Endothelial cell (in vitro differentiated cells): ENCODE data around the gene LAGE3. TPM values are rescaled to one million over a fixed set of nuclear protein-coding genes. Genes with fewer than 3 reads are reported as not detected.
A peak's percentile ranks its signal among the peaks of the same experiment; 100 is the strongest.

Experiments
- DNase-seq: peaks from one replicate; pipeline ENCODE4 v3.0.0; 2021; ENCODE audit warnings: low spot score
- H3K27ac Mint-ChIP-seq: one replicate; pipeline ENCODE4 v1.8.0; 2021; ENCODE audit warnings: mixed read lengths, inconsistent platforms; ENCODE audit not compliant: unreplicated experiment
- H3K27me3 Mint-ChIP-seq: one replicate; pipeline ENCODE4 v1.8.0; 2021; ENCODE audit warnings: mild to moderate bottlenecking, moderate library complexity, mixed read lengths, inconsistent platforms; ENCODE audit not compliant: unreplicated experiment
- H3K36me3 Mint-ChIP-seq: one replicate; pipeline ENCODE4 v1.8.0; 2021; ENCODE audit warnings: mild to moderate bottlenecking, low read depth, mixed read lengths, inconsistent platforms; ENCODE audit not compliant: unreplicated experiment
- H3K4me1 Mint-ChIP-seq: one replicate; pipeline ENCODE4 v1.8.0; 2021; ENCODE audit warnings: mild to moderate bottlenecking, mixed read lengths, inconsistent platforms; ENCODE audit not compliant: unreplicated experiment
- H3K4me3 Mint-ChIP-seq: one replicate; pipeline ENCODE4 v1.8.0; 2021; ENCODE audit warnings: mild to moderate bottlenecking, mixed read lengths, inconsistent platforms; ENCODE audit not compliant: unreplicated experiment
- H3K9me3 Mint-ChIP-seq: one replicate; pipeline ENCODE4 v1.8.0; 2021; ENCODE audit warnings: mixed read lengths, inconsistent platforms; ENCODE audit not compliant: unreplicated experiment
- total RNA-seq: library from RNA; stranded (reverse); fragmentation: NEBNext Ultra II Directional; extraction: Animal tissue kit (Norgen Biotek cat#: 25700); gene quantifications from one replicate; pipeline ENCODE4 v1.2.1, GENCODE V29; 2021; ENCODE audit not compliant: unreplicated experiment
- TF ChIP-seq, protein P1 (sequence below): fragments of 200-600 bp; sonication (generic); IDR thresholded peaks from one replicate; pipeline ENCODE4 v1.5.0; 2021; ENCODE audit warnings: antibody characterized with exemption; ENCODE audit not compliant: unreplicated experiment

The LAGE3 gene
- total RNA-seq, 1 donor from 2014 or later: 18.4 TPM

DNA sequence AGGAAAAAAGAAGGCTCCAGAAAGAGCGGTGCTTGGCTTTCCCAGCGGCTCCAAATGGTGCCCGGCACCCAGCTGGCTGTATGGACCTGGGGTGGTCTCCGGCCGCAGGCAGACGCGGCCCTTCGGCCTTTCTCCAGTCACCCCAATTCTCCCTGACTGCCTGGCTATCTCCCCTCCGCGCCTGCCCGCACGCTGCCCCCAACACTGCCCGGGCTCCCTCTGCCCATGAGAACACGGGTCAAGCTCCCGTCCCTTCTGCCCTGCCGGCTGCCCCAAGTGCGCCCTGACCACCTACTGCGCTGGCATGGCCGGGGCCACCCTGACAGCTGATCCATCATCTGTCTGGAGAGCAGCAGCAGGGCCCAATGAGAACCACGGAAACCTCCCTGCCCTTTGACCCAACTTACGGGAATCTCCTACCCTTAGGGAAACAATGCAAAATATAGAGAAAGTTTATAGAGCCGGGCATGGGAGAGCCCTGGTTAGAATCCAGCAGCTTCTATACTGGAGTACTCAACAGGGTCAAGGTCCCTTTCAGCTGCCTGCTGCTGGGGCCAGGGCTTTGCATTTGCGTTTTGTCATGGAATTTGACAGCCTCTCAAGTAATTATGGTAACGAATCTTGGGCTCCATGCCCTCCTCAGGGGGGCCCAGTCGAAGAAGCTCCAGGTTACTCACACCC, 38.2 kb upstream of the LAGE3 start:
- H3K36me3 Mint-ChIP-seq: no peaks in the 10 kb centered on the region
- no peak for DNase-seq
- no peak overlapping the region for H3K4me3 Mint-ChIP-seq
- H3K4me1 Mint-ChIP-seq: peaks cover 2% of the 10 kb centered on the region
- no peaks in the 10 kb centered on the region for H3K9me3 Mint-ChIP-seq
- TF ChIP-seq, protein P1, sequence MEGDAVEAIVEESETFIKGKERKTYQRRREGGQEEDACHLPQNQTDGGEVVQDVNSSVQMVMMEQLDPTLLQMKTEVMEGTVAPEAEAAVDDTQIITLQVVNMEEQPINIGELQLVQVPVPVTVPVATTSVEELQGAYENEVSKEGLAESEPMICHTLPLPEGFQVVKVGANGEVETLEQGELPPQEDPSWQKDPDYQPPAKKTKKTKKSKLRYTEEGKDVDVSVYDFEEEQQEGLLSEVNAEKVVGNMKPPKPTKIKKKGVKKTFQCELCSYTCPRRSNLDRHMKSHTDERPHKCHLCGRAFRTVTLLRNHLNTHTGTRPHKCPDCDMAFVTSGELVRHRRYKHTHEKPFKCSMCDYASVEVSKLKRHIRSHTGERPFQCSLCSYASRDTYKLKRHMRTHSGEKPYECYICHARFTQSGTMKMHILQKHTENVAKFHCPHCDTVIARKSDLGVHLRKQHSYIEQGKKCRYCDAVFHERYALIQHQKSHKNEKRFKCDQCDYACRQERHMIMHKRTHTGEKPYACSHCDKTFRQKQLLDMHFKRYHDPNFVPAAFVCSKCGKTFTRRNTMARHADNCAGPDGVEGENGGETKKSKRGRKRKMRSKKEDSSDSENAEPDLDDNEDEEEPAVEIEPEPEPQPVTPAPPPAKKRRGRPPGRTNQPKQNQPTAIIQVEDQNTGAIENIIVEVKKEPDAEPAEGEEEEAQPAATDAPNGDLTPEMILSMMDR: no peak
- H3K27ac Mint-ChIP-seq: no peak overlapping the region
- no peaks in the 10 kb centered on the region for H3K27me3 Mint-ChIP-seq

DNA sequence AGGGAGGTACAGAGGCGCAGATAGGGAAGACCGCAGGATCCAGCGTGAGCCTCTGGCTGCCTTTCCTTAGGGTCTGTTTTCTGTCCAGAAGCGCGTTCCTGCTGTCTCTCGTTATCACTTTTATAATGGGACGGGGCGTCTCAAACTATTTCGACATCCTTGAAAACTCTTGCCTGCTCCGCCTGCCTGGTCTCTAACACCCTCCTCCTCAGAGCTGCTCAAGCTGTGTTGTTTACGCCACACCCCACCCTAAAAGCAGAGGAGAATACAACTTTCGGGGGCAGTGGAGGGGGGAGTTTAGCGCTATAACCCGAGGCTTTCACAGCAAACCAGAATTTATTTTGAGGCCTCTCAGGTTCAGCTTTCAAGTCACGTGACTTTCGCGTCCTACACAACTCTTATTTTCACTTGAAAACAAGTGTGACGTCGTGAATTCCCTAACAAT, 37.6 kb upstream of the LAGE3 start:
- Mint-ChIP-seq H3K9me3 (no peaks in the 10 kb centered on the region), H3K4me1 (peaks cover 2% of the 10 kb centered on the region), H3K27me3 (no peaks in the 10 kb centered on the region), H3K4me3 (peak overlapping the region; percentile 84), H3K36me3 (no peaks in the 10 kb centered on the region), H3K27ac (peak overlapping the region; percentile 92)
- no peak for DNase-seq
- TF ChIP-seq, protein P1: no peak

DNA sequence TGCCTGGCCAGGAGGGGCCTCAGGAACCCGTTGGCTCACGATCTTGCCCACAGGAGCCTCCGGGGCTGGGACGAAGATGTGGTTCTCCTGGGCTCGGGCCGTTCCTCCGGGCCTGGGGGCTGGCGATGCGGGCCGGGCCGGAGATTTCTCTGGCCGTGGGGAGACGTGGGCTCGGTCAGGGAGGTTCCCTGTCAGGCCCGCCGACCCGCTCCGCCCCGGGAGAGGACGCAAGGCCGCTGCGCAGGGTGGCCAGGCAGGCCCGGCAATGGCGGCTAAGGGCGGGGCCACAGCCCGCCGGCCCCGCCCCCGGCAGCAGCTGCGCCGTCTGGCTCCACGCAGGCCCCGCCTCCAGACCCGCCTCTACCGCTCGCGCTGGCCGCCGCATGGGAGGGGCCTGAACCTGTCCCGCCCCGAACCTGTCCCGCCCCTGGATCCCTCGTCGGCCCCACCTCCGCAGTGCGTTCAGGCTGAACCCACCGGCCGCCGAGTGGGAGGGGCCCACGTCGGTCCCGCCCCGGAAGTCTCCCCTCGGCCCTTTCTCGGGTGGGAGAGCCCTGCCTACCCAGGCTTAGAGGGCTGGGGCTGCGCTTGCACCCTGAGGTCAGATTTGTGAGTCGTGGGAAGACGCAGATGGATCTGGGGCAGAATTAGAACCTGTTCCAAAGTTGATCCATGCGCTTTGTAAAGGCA, 37.0 kb upstream of the LAGE3 start, which contains the start of gene FAM3A:
Gene FAM3A (minus strand): TSS at position 267 of the 690 bp plus-strand sequence. CDS start 460 bp downstream, outside the sequence.
- peak; percentile 92 for DNase-seq
- Mint-ChIP-seq H3K36me3 (no peaks in the 10 kb centered on the region), H3K4me1 (peaks cover 2% of the 10 kb centered on the region), H3K27me3 (no peaks in the 10 kb centered on the region), H3K9me3 (no peaks in the 10 kb centered on the region), H3K4me3 (peak within 1 kb of the TSS; percentile 89), H3K27ac (peak within 1 kb of the TSS; percentile 92)
- TF ChIP-seq, protein P1: no peak

DNA sequence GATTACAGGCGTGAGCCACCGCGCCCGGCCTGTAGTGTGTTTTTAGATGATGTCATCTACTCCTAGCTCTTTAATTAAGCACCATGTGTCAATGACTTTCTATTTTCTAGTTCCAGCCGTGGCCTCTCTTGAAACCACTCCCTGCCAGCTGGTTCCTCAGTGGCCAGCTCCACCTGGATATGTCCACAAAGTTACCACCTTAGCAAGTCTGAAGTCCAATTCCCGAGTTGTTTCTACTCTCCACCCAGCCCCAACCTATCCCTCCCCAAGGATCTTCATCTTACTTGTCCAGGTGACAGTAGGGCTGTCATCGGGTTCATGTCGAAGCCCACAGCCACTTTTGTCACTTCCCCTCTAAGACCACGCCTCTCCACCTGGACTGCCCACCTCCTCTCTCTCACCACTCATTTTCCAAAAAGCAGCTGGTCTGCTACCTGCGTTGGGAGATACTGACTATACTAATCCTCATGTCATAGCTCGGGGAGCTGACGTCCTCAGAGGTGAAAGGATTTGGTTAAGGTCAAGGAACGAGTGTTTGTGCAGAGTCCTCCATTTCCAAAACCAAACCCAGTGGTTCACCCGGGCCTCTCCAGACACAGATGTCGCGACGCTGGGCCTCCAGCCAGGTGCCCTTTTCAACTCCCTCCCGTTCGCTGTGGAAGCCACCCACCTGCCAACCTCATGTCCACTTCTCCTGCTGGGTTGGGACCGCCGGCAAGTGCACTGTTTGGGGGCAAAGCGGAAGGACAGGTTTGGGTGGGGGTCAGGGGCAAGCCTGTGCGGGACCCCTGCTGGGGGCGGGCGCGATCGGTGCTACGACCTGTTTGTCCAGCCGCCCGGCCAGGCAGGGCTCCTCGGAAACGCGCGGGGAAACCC, 36.2 kb upstream of the LAGE3 start:
- peaks cover 2% of the 10 kb centered on the region for H3K4me1 Mint-ChIP-seq
- no peaks in the 10 kb centered on the region for H3K9me3 Mint-ChIP-seq
- no peaks in the 10 kb centered on the region for H3K27me3 Mint-ChIP-seq
- TF ChIP-seq, protein P1: no peak
- no peak overlapping the region for H3K27ac Mint-ChIP-seq
- no peak for DNase-seq
- no peaks in the 10 kb centered on the region for H3K36me3 Mint-ChIP-seq
- H3K4me3 Mint-ChIP-seq: peak overlapping the region; percentile 89
